GM21423 (cell line): ENCODE results near the gene CYP2S1.

Source experiments
- ATAC-seq: cut with Tn5 transposase; IDR thresholded peaks from one replicate; pipeline ENCODE4 v1.9.1; 2021; ENCODE audit warnings: mild to moderate bottlenecking, moderate library complexity; ENCODE audit not compliant: unreplicated experiment

The CYP2S1 gene

GRCh38 chr19:41255171-41255570, 62.2 kb downstream of the CYP2S1 start:
- no peak for ATAC-seq
